ENCODE results near the gene OTUD7B. TPM values are rescaled to one million over a fixed set of nuclear protein-coding genes. Genes with fewer than 3 reads are reported as not detected.
"Not testable (repeated sequence)": the region's sequence is repeated elsewhere in the genome, so short reads cannot be mapped to it uniquely, and the experiment has no call there.

The OTUD7B gene
- total and polyA plus RNA-seq, 9 of the 15 experiments (the other 6 are each of a cell fraction or from before 2014, with no cell fraction given), result 0.96 to 18.8 (median 7.4) TPM

GRCh38 chr1:150053926-150054325 lies 43.4 kb upstream of the OTUD7B start (continued):
- TF ChIP-seq MBD1 (CRISPR knock-in tag; IDR thresholded peaks at IDR 0.05), result no peak
- no peak for TF ChIP-seq GABPA (tag; conservative IDR thresholded peaks at IDR 0.05; ENCODE audit: low read depth)

GRCh38 chr1:150051905-150052412 lies 41.4 kb upstream of the OTUD7B start:
- H3K4me2 ChIP-seq (ENCODE audit: insufficient read depth, low read length); H3K4me1 ChIP-seq (replicated peaks in 1 of 2; ENCODE audit: control insufficient read depth in 2 of 2, insufficient read depth in 2 of 2, low read length in 2 of 2); H2AFZ ChIP-seq (ENCODE audit: low read depth, low read length); POLR2A ChIA-PET; FAIRE-seq; H4K20me1 ChIP-seq (replicated peaks; ENCODE audit: control insufficient read depth, insufficient read depth, low read length); H3K27ac ChIP-seq (ENCODE audit: extremely low read depth, low read depth, low read length); H3K79me2 ChIP-seq (ENCODE audit: control insufficient read depth, insufficient read depth, low read length); in situ Hi-C loops (cut with MboI); BruUV-seq (replicated peaks); H3K9me1 ChIP-seq (ENCODE audit: control insufficient read depth, insufficient read depth, low read length); H3K27me3 ChIP-seq (ENCODE audit: control insufficient read depth in 2 of 2, insufficient read depth in 2 of 2, low read length in 2 of 2); DNase-seq (ENCODE audit: extremely low read depth in 1 of 4, low spot score in 3 of 4); H3K36me3 ChIP-seq (ENCODE audit: control insufficient read depth, insufficient read depth, low read length); ATAC-seq; H3K9me3 ChIP-seq (replicated peaks; ENCODE audit: control insufficient read depth, insufficient read depth, low read depth, low read length); H3K4me3 ChIP-seq; H3K9ac ChIP-seq (ENCODE audit: insufficient read depth in 1 of 2, low read depth in 2 of 2, low read length in 2 of 2): not testable (repeated sequence)
- 12% methylated on average over 3 of the region's 3 CpGs for WGBS (ENCODE audit: insufficient coverage, low coverage, missing lambda C conversion rate)
- intact Hi-C loops (cut with micrococcal nuclease), result loop anchor here (2.0 to 5.0 kb wide), 3 partner anchors 45 to 163 kb away; no protein-coding TSS in a partner anchor
- CTCF ChIA-PET (ENCODE audit: low intra/inter-chr PET ratio), result interaction anchor here (3.7 kb wide), 1 partner anchor 89 kb away, joined by 33 read pairs; no protein-coding TSS in a partner anchor

All from K562 (cell line).